Gastroesophageal sphincter (tissue), 3 donors: ENCODE measurements around the gene PARP12.

Source experiments
- POLR2AphosphoS5 ChIP-seq: sonication (generic); formaldehyde crosslinking; IDR thresholded peaks from one replicate; pipeline ENCODE4 v1.6.1; 2017; ENCODE audit warnings: antibody characterized with exemption
- TF ChIP-seq, protein P1 (sequence below), 4 experiments: fragments of 200-600 bp in 2 of 4; fragments of 450-650 bp in 2 of 4; sonication (generic) in 1 of 4; IDR thresholded peaks; one replicate each; pipeline ENCODE4 v1.5.1; 2017 to 2019; ENCODE audit warnings: antibody characterized with exemption in 4 of 4, mild to moderate bottlenecking in 2 of 4, moderate library complexity in 2 of 4

DNA sequence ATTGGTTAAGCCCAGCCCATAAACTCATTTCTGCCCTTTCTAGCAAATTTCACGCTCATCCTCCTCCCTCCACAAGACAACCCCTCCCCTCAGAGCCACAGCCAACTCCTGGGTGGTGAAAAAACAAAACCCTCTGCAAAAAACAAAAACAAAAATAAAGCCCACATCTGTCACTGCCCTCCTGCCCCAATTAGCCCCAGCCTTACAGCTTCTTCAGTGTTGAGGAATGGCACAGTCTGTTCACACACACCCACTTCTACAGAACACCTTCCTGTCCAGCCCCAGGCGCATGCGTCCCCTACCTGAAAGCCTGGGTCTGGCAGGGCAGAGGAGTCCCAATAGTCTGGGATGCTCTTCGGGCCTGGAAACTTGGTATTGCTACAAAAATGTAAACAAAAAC lies 34.4 kb downstream of the PARP12 start:
- TF ChIP-seq, protein P1, sequence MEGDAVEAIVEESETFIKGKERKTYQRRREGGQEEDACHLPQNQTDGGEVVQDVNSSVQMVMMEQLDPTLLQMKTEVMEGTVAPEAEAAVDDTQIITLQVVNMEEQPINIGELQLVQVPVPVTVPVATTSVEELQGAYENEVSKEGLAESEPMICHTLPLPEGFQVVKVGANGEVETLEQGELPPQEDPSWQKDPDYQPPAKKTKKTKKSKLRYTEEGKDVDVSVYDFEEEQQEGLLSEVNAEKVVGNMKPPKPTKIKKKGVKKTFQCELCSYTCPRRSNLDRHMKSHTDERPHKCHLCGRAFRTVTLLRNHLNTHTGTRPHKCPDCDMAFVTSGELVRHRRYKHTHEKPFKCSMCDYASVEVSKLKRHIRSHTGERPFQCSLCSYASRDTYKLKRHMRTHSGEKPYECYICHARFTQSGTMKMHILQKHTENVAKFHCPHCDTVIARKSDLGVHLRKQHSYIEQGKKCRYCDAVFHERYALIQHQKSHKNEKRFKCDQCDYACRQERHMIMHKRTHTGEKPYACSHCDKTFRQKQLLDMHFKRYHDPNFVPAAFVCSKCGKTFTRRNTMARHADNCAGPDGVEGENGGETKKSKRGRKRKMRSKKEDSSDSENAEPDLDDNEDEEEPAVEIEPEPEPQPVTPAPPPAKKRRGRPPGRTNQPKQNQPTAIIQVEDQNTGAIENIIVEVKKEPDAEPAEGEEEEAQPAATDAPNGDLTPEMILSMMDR (IDR thresholded peaks at IDR 0.05) = no peak
- TF ChIP-seq POLR2AphosphoS5 = no peak
